SK-N-SH treated with all-trans-retinoic acid at 6 μM for 48 hours (cell line): ENCODE measurements around the gene INTS1.

Source experiments
- ARNTL ChIP-seq: fragments of 450-650 bp; formaldehyde crosslinking; IDR thresholded peaks from 2 replicates; pipeline ENCODE4 v1.5.0; 2020; ENCODE audit warnings: low read depth, mild to moderate bottlenecking, moderate library complexity, borderline replicate concordance
- ESRRG ChIP-seq: fragments of 250-450 bp; sonication (Bioruptor Pico); IDR thresholded peaks from 2 replicates; pipeline ENCODE4 v1.6.1; 2021; ENCODE audit warnings: mild to moderate bottlenecking
- OSR1 ChIP-seq: fragments of 250-450 bp; sonication (Bioruptor Pico); IDR thresholded peaks from 2 replicates; pipeline ENCODE4 v1.8.0; 2022; ENCODE audit warnings: moderate library complexity, mild to moderate bottlenecking, inconsistent platforms
- SNAI2 ChIP-seq: fragments of 250-450 bp; sonication (Bioruptor Pico); IDR thresholded peaks from 2 replicates; pipeline ENCODE4 v1.5.0; 2020; ENCODE audit warnings: mild to moderate bottlenecking, moderate library complexity
- ZC3H10 ChIP-seq: fragments of 250-450 bp; sonication (Bioruptor Pico); IDR thresholded peaks from 2 replicates; pipeline ENCODE4 v1.5.1; 2021; ENCODE audit warnings: mild to moderate bottlenecking, moderate library complexity
- ZFP3 ChIP-seq: fragments of 250-450 bp; sonication (Bioruptor Pico); IDR thresholded peaks from 2 replicates; pipeline ENCODE4 v1.5.0; 2020; ENCODE audit warnings: mild to moderate bottlenecking, moderate library complexity
- ZFP30 ChIP-seq: fragments of 450-650 bp; formaldehyde crosslinking; IDR thresholded peaks from 2 replicates; pipeline ENCODE4 v1.5.0; 2022; ENCODE audit warnings: mild to moderate bottlenecking, moderate library complexity

DNA sequence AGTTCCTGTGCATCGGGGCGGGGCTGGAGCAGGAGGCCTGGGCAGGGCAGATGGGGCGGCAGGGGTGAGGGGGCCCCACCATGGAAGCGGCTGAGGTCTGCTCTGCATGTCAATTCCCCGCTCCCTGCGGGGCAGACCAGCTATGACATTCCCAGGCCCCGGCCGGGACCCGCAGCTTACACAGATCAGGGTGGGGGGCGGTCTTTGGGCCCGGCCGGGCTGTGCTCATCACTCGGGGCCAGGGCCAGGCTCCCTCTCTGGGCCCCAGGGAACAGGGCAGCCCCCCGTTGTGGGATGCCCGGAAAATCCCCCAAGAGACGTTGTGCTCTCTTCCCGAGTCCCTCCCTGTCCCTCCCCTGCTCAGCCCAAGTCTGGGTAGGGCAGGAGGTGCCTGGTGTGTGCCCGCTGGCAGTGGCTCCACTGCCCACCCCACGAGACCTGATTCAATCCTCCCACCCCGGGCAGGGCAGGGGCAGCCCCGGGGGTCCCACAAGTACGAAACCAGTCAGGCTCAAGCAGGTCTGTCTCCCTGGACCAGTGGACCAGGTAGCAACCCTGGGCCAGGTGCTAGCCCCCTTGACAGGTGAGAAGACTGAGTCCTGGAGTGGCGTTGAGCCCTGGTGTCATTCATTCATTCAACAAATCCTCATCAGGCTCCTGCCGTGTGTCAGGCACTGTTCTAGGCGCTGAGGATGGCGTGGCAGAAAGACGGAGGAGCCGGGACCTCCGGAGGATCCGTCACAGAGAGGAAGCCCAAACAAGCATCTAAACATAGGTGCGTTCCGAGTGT lies 73.9 kb downstream of the INTS1 start:
- no peak for TF ChIP-seq OSR1 (CRISPR knock-in tag)
- TF ChIP-seq SNAI2 = no peak
- TF ChIP-seq ESRRG (CRISPR knock-in tag) = no peak
- no peak for TF ChIP-seq ZFP30
- no peak for TF ChIP-seq ZFP3 (CRISPR knock-in tag)
- TF ChIP-seq ARNTL (CRISPR knock-in tag) = no peak
- TF ChIP-seq ZC3H10 (CRISPR knock-in tag) = no peak
